Hypothalamus (tissue), 51 donors: Measurements from ENCODE around the gene CFAP90.
A peak's percentile ranks its signal among the peaks of the same experiment; 100 is the strongest.

Source experiments
- DNase-seq, 51 donors: peaks; one replicate each; lab custom pipeline; 2025; lab: John Stamatoyannopoulos, UW

Gene CFAP90

GRCh38 chr5:7827610-7828009 lies 23.3 kb downstream of the CFAP90 start:
- peak in 3 of 51 donors; percentile 6 to 11 (median 10) for DNase-seq

- DNase-seq, result no peak
Measured at GRCh38 chr5:7825630-7826029, 25.3 kb downstream of the CFAP90 start.

DNA sequence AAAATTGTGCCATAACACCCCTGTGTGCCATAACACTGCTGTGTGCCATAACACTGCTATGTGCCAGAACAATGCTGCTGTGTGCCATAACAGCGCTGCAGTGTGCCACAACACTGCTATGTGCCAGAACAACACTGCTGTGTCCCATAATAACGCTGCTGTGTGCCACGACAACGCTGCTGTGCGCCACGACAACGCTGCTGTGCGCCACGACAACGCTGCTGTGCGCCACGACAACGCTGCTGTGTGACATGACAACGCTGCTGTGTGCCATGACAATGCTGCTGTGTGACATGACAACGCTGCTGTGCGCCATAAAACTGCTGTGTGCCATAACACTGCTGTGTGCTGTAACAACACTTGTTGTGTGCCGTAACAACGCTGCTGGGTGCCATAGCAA lies 25.9 kb downstream of the CFAP90 start:
- DNase-seq, result no peak

GRCh38 chr5:7823594-7823993 lies 27.3 kb downstream of the CFAP90 start:
- DNase-seq, result no peak

DNA sequence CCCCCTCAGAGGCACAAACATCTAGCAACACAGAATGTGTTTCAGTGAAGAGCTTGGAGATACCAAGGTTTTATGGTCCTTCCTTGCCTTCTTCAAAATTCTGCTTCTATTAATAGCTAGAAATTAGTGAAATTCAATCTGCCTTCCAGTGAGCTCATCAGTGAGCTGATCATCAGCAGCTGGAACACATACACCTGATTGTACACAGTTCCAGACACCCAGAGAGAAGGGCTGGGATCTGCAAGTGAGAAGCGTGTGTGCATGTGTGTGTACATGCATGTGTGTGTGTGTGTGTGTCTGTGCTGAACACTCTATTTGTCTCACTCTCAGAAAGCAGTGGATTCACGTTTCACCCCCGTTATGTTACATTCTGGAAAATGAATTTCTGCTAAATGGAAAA lies 28.5 kb downstream of the CFAP90 start:
- no peak for DNase-seq

- DNase-seq, result no peak
Measured at GRCh38 chr5:7816535-7816901, 34.4 kb downstream of the CFAP90 start.

DNA sequence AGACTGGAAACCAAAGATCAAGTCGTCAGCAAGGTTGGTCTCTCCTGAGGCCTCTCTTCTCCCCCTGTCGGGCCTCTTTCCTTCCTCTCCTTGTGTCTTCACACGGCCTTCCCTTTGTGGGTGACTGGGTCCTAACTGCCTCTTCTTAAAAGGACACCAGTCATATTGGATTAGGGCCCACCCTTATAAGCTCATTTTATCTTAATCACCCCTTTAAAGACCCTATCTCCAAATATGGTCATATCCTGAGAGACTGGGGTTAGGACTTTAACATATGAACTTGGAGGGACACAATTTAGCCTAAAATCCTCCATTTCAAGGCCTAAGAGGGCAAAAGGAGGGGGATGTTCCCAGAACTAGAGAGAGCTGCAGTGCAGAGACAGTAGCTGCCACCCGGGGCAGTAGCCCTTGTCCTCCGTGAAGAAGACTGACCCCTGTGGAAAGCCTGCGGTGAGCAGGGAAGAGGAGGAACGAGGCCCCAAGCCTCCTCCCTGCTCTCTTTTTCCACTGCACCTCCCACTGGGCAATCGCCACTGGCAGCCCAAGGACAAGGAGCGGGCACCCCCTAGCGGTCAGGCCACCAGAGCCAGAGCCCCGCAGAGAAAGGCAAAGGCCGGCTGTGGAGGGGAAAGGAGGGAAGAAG lies 34.9 kb downstream of the CFAP90 start:
- peak in 47 of 51 donors; percentile 11 to 87 (median 68) for DNase-seq

GRCh38 chr5:7814816-7815215 lies 36.1 kb downstream of the CFAP90 start:
- no peak for DNase-seq

DNA sequence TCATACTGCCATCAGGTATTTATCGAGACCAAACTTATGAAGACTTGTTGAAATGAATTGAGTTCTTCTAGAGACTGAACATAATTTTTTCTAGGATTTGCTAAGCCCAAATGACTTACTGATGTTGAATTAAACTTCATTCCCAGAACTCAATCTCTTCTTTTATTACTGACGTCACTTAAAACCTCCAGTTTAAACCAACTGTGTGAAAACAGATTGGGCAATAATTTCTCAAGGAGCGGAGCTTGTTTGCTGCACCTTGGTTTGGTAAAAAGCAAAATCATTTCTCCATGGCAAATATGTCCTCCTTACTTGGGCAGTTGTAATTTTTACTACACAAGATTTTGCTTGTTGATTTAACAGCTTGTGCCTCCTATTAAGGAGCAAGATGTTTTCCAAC lies 37.4 kb downstream of the CFAP90 start:
- no peak for DNase-seq

DNA sequence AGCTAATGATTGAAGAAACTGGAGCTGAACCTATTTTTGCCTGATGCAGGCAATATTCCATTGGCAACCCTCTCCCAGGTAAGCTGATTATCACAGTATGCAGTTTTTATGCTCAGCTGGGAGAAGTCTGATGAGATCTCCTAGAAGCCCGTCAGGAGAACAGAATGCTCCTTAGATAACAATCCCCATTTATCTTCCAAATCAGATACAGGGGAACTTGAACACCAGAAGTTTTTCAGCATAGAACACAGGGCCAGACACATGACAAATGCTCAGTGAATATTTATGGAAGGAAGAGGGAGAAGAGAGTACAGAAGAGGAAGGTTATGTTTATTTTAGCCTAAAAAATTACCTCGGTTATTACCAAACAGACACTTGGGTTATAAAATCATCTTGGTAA lies 37.9 kb downstream of the CFAP90 start:
- no peak for DNase-seq

DNA sequence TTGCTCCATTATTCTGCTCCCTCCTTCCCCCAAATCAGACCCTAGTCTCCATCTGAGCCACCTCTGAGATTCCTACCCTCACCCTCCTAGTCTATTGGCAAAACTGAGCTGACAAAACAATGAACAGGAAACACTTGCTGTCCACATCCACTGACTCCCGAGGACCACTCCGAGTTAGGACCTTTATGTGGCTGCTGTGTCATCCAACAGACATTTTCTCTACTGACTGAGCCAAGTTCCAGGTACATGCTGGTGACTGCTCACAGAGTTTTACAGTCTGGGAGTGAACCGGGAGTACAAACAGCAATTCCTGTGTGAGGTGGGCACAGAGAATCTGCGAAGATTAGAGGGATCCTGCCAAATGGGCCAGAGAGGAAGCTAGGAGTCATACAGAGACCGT lies 39.2 kb downstream of the CFAP90 start:
- no peak for DNase-seq

DNA sequence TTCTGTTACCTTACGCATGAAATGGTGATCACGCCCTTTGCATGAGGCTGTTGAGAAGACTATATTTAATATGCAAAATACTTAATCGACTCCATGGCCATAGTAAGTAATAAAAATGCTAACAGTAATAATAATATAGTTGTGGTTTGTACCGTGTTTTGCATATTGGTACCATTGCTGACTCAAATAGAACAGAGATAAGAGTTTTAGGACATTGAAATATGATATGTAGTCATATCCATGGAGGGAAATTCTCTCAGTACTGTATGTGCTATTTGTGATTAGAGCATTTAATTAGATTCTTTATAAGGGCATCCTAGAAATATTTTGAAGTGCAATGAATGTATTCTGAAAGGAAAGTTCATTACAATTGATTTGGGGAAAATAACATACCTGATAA lies 41.9 kb downstream of the CFAP90 start:
- DNase-seq, result no peak

- DNase-seq, result no peak
Measured at GRCh38 chr5:7805379-7805778, 45.6 kb downstream of the CFAP90 start.

- DNase-seq, result no peak
Measured at GRCh38 chr5:7803937-7804336, 47.0 kb downstream of the CFAP90 start.

GRCh38 chr5:7802855-7803254 lies 48.1 kb downstream of the CFAP90 start:
- DNase-seq, result no peak

- peak in 23 of 51 donors; percentile 6 to 77 (median 31) for DNase-seq
Measured at GRCh38 chr5:7801891-7802614, 48.9 kb downstream of the CFAP90 start.

DNA sequence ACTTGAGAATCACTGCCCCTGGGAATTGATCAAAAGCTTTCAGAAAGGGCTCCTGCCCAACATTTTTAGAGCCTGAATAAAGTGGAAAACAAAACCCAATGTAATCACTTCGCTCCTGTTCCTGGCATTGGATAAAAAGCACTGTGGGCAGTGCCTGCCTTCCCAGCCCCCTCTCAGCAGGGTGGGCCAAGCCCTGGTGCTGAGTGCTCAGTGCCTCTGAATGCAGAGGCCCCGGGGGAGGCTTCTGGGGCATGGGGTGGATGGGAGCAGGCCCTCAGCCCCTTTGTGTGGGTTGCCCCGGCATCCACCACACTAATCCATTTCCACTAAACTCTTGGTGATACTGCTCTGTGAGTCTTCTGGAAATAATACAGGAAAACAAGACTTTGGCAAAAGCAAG lies 55.6 kb downstream of the CFAP90 start:
- DNase-seq, result peak in 29 of 51 donors; percentile 11 to 78 (median 56)

GRCh38 chr5:7794823-7795222 lies 56.1 kb downstream of the CFAP90 start:
- DNase-seq, result no peak

DNA sequence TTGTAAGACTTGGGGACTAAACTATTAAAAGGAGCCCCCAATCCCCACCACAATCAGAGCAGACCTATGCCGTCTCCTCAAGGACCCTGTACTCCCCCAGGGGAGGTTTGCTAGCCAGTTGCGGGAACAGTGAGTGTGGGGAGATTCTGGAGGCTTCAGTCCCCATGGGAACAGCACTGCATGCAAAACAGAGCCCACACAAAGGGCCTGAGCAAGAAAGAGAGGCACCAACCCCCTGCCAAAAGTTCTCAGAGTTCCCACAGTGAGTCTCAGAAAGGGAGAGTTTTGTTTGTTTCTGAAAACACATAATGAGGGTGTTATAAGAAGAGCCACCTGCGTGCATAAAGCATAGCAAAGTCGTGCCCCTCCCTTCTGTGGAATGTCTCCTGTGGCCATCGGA lies 56.6 kb downstream of the CFAP90 start:
- DNase-seq, result peak in 30 of 51 donors; percentile 9 to 72 (median 40)

GRCh38 chr5:7793895-7794294 lies 57.0 kb downstream of the CFAP90 start:
- peak in 5 of 51 donors; percentile 7 to 66 (median 22) for DNase-seq

- DNase-seq, result no peak
Measured at GRCh38 chr5:7789567-7789966, 61.4 kb downstream of the CFAP90 start.

DNA sequence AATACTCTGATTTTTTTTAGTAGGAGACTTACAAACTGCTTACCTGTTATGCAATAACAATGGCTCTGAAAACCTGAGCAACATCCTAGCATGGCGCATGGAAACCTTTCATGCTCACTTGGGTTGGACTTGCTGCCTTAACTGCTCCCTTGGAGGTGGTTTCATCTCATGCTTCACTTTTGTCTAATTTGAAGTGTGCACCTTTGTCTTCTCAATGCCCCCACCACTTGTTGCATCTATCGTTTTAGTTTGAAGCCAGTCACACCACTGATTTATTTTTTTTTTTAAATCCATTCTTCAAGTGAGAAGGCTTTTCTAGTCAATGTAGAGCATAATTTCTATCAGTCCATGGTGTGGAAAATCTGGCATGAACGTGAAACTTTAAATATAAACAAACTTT lies 63.2 kb downstream of the CFAP90 start:
- DNase-seq, result no peak
